HG02840 (cell line): ENCODE results near the gene PPP3CB.
"Not testable (repeated sequence)": the region's sequence is repeated elsewhere in the genome, so short reads cannot be mapped to it uniquely, and the experiment has no call there.

ENCODE experiments used
- ATAC-seq: cut with Tn5 transposase; IDR thresholded peaks from one replicate; pipeline ENCODE4 v1.9.1; 2021; ENCODE audit warnings: mild to moderate bottlenecking, moderate library complexity, moderate number of reproducible peaks; ENCODE audit not compliant: unreplicated experiment, low FRiP score

PPP3CB gene

GRCh38 chr10:73424478-73424877, 71.3 kb downstream of the PPP3CB start:
- ATAC-seq: no peak

GRCh38 chr10:73423309-73423708, 72.5 kb downstream of the PPP3CB start:
- ATAC-seq: no peak

GRCh38 chr10:73416571-73416970, 79.3 kb downstream of the PPP3CB start:
- no peak for ATAC-seq

GRCh38 chr10:73414230-73414945, 81.4 kb downstream of the PPP3CB start:
- peak; percentile 37 for ATAC-seq

GRCh38 chr10:73413528-73414229, 82.1 kb downstream of the PPP3CB start, which contains the start of gene ANXA7:
Gene ANXA7, minus strand, starts transcription at chr10:73414058. Its CDS starts 13,202 bp downstream, at chr10:73400856.
- peak; percentile 77 for ATAC-seq

- ATAC-seq: peak; percentile 22
Measured at GRCh38 chr10:73413108-73413527, 82.7 kb downstream of the PPP3CB start.

- no peak for ATAC-seq
Measured at GRCh38 chr10:73410897-73411296, 84.9 kb downstream of the PPP3CB start.

- no peak for ATAC-seq
Measured at GRCh38 chr10:73408978-73409521, 86.8 kb downstream of the PPP3CB start.

GRCh38 chr10:73408061-73408460, 87.8 kb downstream of the PPP3CB start:
- no peak for ATAC-seq

- ATAC-seq: no peak
Measured at GRCh38 chr10:73407495-73407894, 88.3 kb downstream of the PPP3CB start.

GRCh38 chr10:73406846-73407245, 89.0 kb downstream of the PPP3CB start:
- no peak for ATAC-seq

GRCh38 chr10:73405556-73405955, 90.3 kb downstream of the PPP3CB start:
- ATAC-seq: no peak

GRCh38 chr10:73404690-73405089, 91.1 kb downstream of the PPP3CB start:
- ATAC-seq: no peak

- no peak for ATAC-seq
Measured at GRCh38 chr10:73401636-73402035, 94.2 kb downstream of the PPP3CB start.

GRCh38 chr10:73399063-73399462, 96.8 kb downstream of the PPP3CB start:
- ATAC-seq: no peak

- no peak for ATAC-seq
Measured at GRCh38 chr10:73398024-73398423, 97.8 kb downstream of the PPP3CB start.

GRCh38 chr10:73394325-73394724, 101.5 kb downstream of the PPP3CB start:
- not testable (repeated sequence) for ATAC-seq

GRCh38 chr10:73388228-73388627, 107.6 kb downstream of the PPP3CB start:
- no peak for ATAC-seq

- no peak for ATAC-seq
Measured at GRCh38 chr10:73386583-73386982, 109.2 kb downstream of the PPP3CB start.
